ENCODE data around the gene GALK2. TPM values are rescaled to one million over a fixed set of nuclear protein-coding genes. Genes with fewer than 3 reads are reported as not detected.

GALK2 gene
- polyA plus RNA-seq, 1 donor (not counting 4 experiments of a cell fraction or from before 2014, with no cell fraction given): 29.7 TPM

DNA sequence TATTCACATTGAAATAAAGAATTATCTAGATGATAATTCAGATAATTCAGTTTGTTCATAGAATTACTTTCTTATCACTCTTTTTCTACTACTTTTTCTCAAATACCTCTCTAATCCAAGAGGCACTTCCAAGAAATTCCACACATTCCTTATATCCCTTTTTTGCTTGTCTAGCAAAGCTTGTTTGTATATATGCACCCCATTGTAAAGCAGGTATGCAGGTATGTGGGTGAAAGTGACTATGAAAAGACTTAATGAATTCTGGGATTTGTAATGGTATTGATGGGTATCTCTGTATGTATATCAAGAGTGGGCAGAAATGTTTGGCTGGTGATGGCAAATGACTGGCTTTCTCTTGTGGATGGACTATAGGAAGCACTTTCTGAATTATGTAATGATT is 158.9 kb downstream of the GALK2 start:
- dilution Hi-C loops (cut with MboI; ENCODE audit: extremely low pct_ligation_motif_present, low sequenced_read_pairs): no loop called here
- Histone ChIP-seq H3K4me2 (ENCODE audit: control insufficient read depth, extremely low read depth, insufficient read depth, low read depth, low read length) (no peak overlapping the region), H3K4me1 (ENCODE audit: control insufficient read depth, extremely low read depth, insufficient read depth, low read length) (no peaks in the 10 kb centered on the region), H3K36me3 (ENCODE audit: control insufficient read depth in 2 of 2, extremely low read depth in 1 of 2, insufficient read depth in 2 of 2, low read length in 2 of 2) (no peaks in the 10 kb centered on the region), H3K79me2 (ENCODE audit: control insufficient read depth, insufficient read depth, low read length) (no peaks in the 10 kb centered on the region), H3K9me1 (ENCODE audit: control insufficient read depth, extremely low read depth, insufficient read depth, low read length) (no peaks in the 10 kb centered on the region), H3K27ac (ENCODE audit: control insufficient read depth, insufficient read depth, low read length) (no peak overlapping the region), H2AFZ (ENCODE audit: control insufficient read depth, low read length) (no peak overlapping the region), H3K27me3 (ENCODE audit: control insufficient read depth, extremely low read depth, insufficient read depth, low read length) (no peaks in the 10 kb centered on the region), H3K4me3 (ENCODE audit: control insufficient read depth in 2 of 3, extremely low read depth in 1 of 3, insufficient read depth in 2 of 3, low read depth in 1 of 3, low read length in 3 of 3) (no peak overlapping the region), H3K9ac (ENCODE audit: control insufficient read depth, extremely low read depth, insufficient read depth, low read length) (no peak overlapping the region), H3K9me3 (ENCODE audit: control insufficient read depth, low read depth, low read length) (no peaks in the 10 kb centered on the region), H4K20me1 (ENCODE audit: control insufficient read depth, extremely low read depth, insufficient read depth, low read length) (no peaks in the 10 kb centered on the region)
- FAIRE-seq (no peak), DNase-seq (ENCODE audit: low read depth, low spot score) (no peak)
- TF ChIP-seq, protein P1, sequence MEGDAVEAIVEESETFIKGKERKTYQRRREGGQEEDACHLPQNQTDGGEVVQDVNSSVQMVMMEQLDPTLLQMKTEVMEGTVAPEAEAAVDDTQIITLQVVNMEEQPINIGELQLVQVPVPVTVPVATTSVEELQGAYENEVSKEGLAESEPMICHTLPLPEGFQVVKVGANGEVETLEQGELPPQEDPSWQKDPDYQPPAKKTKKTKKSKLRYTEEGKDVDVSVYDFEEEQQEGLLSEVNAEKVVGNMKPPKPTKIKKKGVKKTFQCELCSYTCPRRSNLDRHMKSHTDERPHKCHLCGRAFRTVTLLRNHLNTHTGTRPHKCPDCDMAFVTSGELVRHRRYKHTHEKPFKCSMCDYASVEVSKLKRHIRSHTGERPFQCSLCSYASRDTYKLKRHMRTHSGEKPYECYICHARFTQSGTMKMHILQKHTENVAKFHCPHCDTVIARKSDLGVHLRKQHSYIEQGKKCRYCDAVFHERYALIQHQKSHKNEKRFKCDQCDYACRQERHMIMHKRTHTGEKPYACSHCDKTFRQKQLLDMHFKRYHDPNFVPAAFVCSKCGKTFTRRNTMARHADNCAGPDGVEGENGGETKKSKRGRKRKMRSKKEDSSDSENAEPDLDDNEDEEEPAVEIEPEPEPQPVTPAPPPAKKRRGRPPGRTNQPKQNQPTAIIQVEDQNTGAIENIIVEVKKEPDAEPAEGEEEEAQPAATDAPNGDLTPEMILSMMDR (optimal IDR thresholded peaks at IDR 0.05 in 1 of 3, IDR thresholded peaks at IDR 0.05 in 1 of 3, conservative IDR thresholded peaks at IDR 0.05 in 1 of 3; ENCODE audit: extremely low read depth in 1 of 3, insufficient read depth in 2 of 3, low read length in 3 of 3): no peak
- no peak for TF ChIP-seq EZH2 (IDR thresholded peaks at IDR 0.05; ENCODE audit: low read length)

DNA sequence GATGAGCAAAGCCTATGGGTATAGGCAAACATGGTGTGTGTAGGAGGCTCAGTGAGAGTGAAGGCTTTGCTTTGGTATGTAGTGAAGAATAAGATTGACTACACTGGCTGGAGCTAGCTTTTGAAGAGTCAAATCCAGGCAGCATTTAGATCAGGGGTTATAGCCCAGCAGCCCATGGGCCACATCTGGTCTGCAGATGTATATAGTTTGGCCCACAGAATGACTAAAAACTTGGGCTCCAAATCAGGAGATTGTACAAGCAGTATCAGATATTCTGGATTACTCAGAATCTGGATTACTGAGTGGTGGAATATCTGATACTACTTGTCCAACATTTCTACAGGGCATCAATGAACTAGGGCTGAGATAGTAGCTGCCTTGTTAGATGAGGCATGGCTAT is 160.1 kb downstream of the GALK2 start:
- H2AFZ ChIP-seq (ENCODE audit: control insufficient read depth, low read length): no peak overlapping the region
- dilution Hi-C loops (cut with MboI; ENCODE audit: extremely low pct_ligation_motif_present, low sequenced_read_pairs): no loop called here
- H4K20me1 ChIP-seq (ENCODE audit: control insufficient read depth, extremely low read depth, insufficient read depth, low read length): no peaks in the 10 kb centered on the region
- FAIRE-seq (no peak), DNase-seq (ENCODE audit: low read depth, low spot score) (no peak)
- no peaks in the 10 kb centered on the region for H3K9me3 ChIP-seq (ENCODE audit: control insufficient read depth, low read depth, low read length)
- H3K27me3 ChIP-seq (ENCODE audit: control insufficient read depth, extremely low read depth, insufficient read depth, low read length): no peaks in the 10 kb centered on the region
- H3K27ac ChIP-seq (ENCODE audit: control insufficient read depth, insufficient read depth, low read length): no peak overlapping the region
- no peak overlapping the region for H3K9ac ChIP-seq (ENCODE audit: control insufficient read depth, extremely low read depth, insufficient read depth, low read length)
- no peaks in the 10 kb centered on the region for H3K4me1 ChIP-seq (ENCODE audit: control insufficient read depth, extremely low read depth, insufficient read depth, low read length)
- TF ChIP-seq EZH2 (IDR thresholded peaks at IDR 0.05; ENCODE audit: low read length): no peak
- TF ChIP-seq, protein P1 (optimal IDR thresholded peaks at IDR 0.05 in 1 of 3, IDR thresholded peaks at IDR 0.05 in 1 of 3, conservative IDR thresholded peaks at IDR 0.05 in 1 of 3; ENCODE audit: extremely low read depth in 1 of 3, insufficient read depth in 2 of 3, low read length in 3 of 3): no peak
- H3K4me2 ChIP-seq (ENCODE audit: control insufficient read depth, extremely low read depth, insufficient read depth, low read depth, low read length): no peak overlapping the region
- no peaks in the 10 kb centered on the region for H3K9me1 ChIP-seq (ENCODE audit: control insufficient read depth, extremely low read depth, insufficient read depth, low read length)
- no peaks in the 10 kb centered on the region for H3K36me3 ChIP-seq (ENCODE audit: control insufficient read depth in 2 of 2, extremely low read depth in 1 of 2, insufficient read depth in 2 of 2, low read length in 2 of 2)
- no peaks in the 10 kb centered on the region for H3K79me2 ChIP-seq (ENCODE audit: control insufficient read depth, insufficient read depth, low read length)
- no peak overlapping the region for H3K4me3 ChIP-seq (ENCODE audit: control insufficient read depth in 2 of 3, extremely low read depth in 1 of 3, insufficient read depth in 2 of 3, low read depth in 1 of 3, low read length in 3 of 3)

Measured in keratinocyte (primary cell).